HepG2 (cell line): ENCODE data around the gene TRPT1. TPM values are rescaled to one million over a fixed set of nuclear protein-coding genes. Genes with fewer than 3 reads are reported as not detected.

ENCODE experiments used
- ATF7 ChIP-seq, 2 experiments: fragments of 450-650 bp in 1 of 2; sonication (generic) in 1 of 2; formaldehyde crosslinking in 1 of 2; IDR thresholded peaks; 2 replicates each; pipeline versions ENCODE4 v1.4.0 to v1.6.1; 2016 to 2020; ENCODE audit warnings: antibody characterized with exemption in 1 of 2, mild to moderate bottlenecking in 1 of 2, missing genetic modification reagents in 1 of 2
- CENPX ChIP-seq: sonication (generic); formaldehyde crosslinking; IDR thresholded peaks from 2 replicates; pipeline ENCODE4 v1.9.0; 2021; ENCODE audit warnings: mild to moderate bottlenecking, missing genetic modification reagents, moderate library complexity
- FOSL1 ChIP-seq: sonication (generic); formaldehyde crosslinking; IDR thresholded peaks from 2 replicates; pipeline ENCODE4 v1.9.0; 2021; ENCODE audit warnings: missing genetic modification reagents, borderline replicate concordance
- GTF2F1 ChIP-seq: fragments of 150-350 bp; IDR thresholded peaks from 2 replicates; pipeline ENCODE4 v1.6.1; 2014; ENCODE audit warnings: low read length
- IRF2 ChIP-seq: IDR thresholded peaks from 2 replicates; pipeline ENCODE4 v1.6.1; 2018; ENCODE audit warnings: missing genetic modification reagents, missing compliant biosample characterization
- POLR2AphosphoS2 ChIP-seq: IDR thresholded peaks from 2 replicates; pipeline ENCODE4 v1.6.1; 2011; ENCODE audit warnings: low read depth, low read length, improper control_type of control experiment
- RBAK ChIP-seq: sonication (generic); formaldehyde crosslinking; IDR thresholded peaks from 2 replicates; pipeline ENCODE4 v1.5.1; 2020; ENCODE audit warnings: mild to moderate bottlenecking, missing genetic modification reagents
- RNF219 ChIP-seq: sonication (generic); formaldehyde crosslinking; IDR thresholded peaks from 2 replicates; pipeline ENCODE4 v1.5.0; 2020; ENCODE audit warnings: mild to moderate bottlenecking, missing genetic modification reagents
- SCMH1 ChIP-seq: sonication (generic); formaldehyde crosslinking; IDR thresholded peaks from 2 replicates; pipeline ENCODE4 v1.9.0; 2021; ENCODE audit warnings: missing genetic modification reagents, mild to moderate bottlenecking, borderline replicate concordance
- ZBTB40 ChIP-seq, 2 experiments: fragments of 450-650 bp in 1 of 2; sonication (generic) in 1 of 2; formaldehyde crosslinking in 1 of 2; IDR thresholded peaks; 2 replicates each; pipeline versions ENCODE4 v1.6.1 to v1.8.0; 2016 to 2022; ENCODE audit warnings: antibody characterized with exemption in 1 of 2, mild to moderate bottlenecking in 1 of 2, missing genetic modification reagents in 1 of 2
- ZFP36 ChIP-seq: fragments of 150-350 bp; IDR thresholded peaks from 2 replicates; pipeline ENCODE4 v1.6.1; 2018; ENCODE audit warnings: borderline replicate concordance, low read length, low read depth; ENCODE audit not compliant: partially characterized antibody
- ZNF234 ChIP-seq: sonication (generic); formaldehyde crosslinking; conservative IDR thresholded peaks from 2 replicates; pipeline ENCODE4 v1.5.1; 2020; ENCODE audit warnings: mild to moderate bottlenecking, missing genetic modification reagents
- ZNF724P ChIP-seq: sonication (generic); formaldehyde crosslinking; IDR thresholded peaks from 2 replicates; pipeline ENCODE4 v1.8.0; 2022; ENCODE audit warnings: missing genetic modification reagents, borderline replicate concordance
- polyA plus RNA-seq, 8 experiments: library from polyadenylated mRNA; depleted of rRNA in 3 of 8; stranded (reverse) in 7 of 8; unstranded in 1 of 8; fragments of >200 nt; fragmentation: Illumina TruSeq in 4 of 8; extraction: Trizol in 4 of 8; gene quantifications; 2 replicates each; pipeline versions ENCODE4 v1.2.1 to v1.2.3, GENCODE V29; 2011 to 2016; ENCODE audit warnings: low read depth in 4 of 8, missing spikeins in 1 of 8, mixed read lengths in 1 of 8; ENCODE audit not compliant: insufficient read depth in 1 of 8
- total RNA-seq, 5 experiments: library from RNA; depleted of rRNA; stranded (reverse); fragments of >200 nt; fragmentation: Illumina TruSeq; extraction: Trizol; gene quantifications; 2 replicates each; pipeline ENCODE4 v1.2.3, GENCODE V29; 2016; ENCODE audit warnings: low read depth in 1 of 5
- TF ChIP-seq, protein P1 (sequence below): sonication (generic); formaldehyde crosslinking; IDR thresholded peaks from 2 replicates; pipeline ENCODE4 v1.5.1; 2020; ENCODE audit warnings: missing genetic modification reagents, mild to moderate bottlenecking, borderline replicate concordance

Gene TRPT1
- total and polyA plus RNA-seq, 2 of the 13 experiments (the other 11 are each of a cell fraction or from before 2014, with no cell fraction given), result 24.8 to 40.7 TPM

- no peak for TF ChIP-seq ZBTB40 (IDR thresholded peaks at IDR 0.05)
- peak; percentile 93; the same call in 1 of the 2 replicates for TF ChIP-seq ZBTB40 (CRISPR knock-in tag; IDR thresholded peaks at IDR 0.05)
- TF ChIP-seq, protein P1, sequence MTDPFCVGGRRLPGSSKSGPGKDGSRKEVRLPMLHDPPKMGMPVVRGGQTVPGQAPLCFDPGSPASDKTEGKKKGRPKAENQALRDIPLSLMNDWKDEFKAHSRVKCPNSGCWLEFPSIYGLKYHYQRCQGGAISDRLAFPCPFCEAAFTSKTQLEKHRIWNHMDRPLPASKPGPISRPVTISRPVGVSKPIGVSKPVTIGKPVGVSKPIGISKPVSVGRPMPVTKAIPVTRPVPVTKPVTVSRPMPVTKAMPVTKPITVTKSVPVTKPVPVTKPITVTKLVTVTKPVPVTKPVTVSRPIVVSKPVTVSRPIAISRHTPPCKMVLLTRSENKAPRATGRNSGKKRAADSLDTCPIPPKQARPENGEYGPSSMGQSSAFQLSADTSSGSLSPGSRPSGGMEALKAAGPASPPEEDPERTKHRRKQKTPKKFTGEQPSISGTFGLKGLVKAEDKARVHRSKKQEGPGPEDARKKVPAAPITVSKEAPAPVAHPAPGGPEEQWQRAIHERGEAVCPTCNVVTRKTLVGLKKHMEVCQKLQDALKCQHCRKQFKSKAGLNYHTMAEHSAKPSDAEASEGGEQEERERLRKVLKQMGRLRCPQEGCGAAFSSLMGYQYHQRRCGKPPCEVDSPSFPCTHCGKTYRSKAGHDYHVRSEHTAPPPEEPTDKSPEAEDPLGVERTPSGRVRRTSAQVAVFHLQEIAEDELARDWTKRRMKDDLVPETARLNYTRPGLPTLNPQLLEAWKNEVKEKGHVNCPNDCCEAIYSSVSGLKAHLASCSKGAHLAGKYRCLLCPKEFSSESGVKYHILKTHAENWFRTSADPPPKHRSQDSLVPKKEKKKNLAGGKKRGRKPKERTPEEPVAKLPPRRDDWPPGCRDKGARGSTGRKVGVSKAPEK (CRISPR knock-in tag), result 0 out of 2 replicates have a peak, but pooled peaks have one; percentile 47
- no peak for TF ChIP-seq FOSL1 (CRISPR knock-in tag)
- TF ChIP-seq POLR2AphosphoS2, result peak; percentile 48; the same call in 1 of the 2 replicates
- TF ChIP-seq RNF219 (CRISPR knock-in tag), result peak; percentile 95
- TF ChIP-seq ZFP36, result no peak
- peak; percentile 97 for TF ChIP-seq ZNF724P (CRISPR knock-in tag)
- TF ChIP-seq ATF7 (IDR thresholded peaks at IDR 0.05), result no peak
- 0 out of 2 replicates have a peak, but pooled peaks have one; percentile 29 for TF ChIP-seq ATF7 (CRISPR knock-in tag; IDR thresholded peaks at IDR 0.05)
- no peak for TF ChIP-seq CENPX (CRISPR knock-in tag)
- no peak for TF ChIP-seq ZNF234 (CRISPR knock-in tag)
- no peak for TF ChIP-seq RBAK (CRISPR knock-in tag)
- peak; percentile 59; the same call in 1 of the 2 replicates for TF ChIP-seq IRF2
- TF ChIP-seq SCMH1 (CRISPR knock-in tag), result no peak
- TF ChIP-seq GTF2F1, result 0 out of 2 replicates have a peak, but pooled peaks have one; percentile 50
Observed at GRCh38 chr11:64185175-64185692, 40.8 kb downstream of the TRPT1 start (continued).
